K562 (cell line): ENCODE results near the gene CREB3L4. TPM values are rescaled to one million over a fixed set of nuclear protein-coding genes. Genes with fewer than 3 reads are reported as not detected.

Experiments used
- ARID2 ChIP-seq: fragments of 450-650 bp; IDR thresholded peaks from 2 replicates; pipeline ENCODE4 v1.6.1; 2017; ENCODE audit warnings: antibody characterized with exemption, mild to moderate bottlenecking
- ARNT ChIP-seq, 2 experiments: fragments of 450-650 bp; IDR thresholded peaks; 2 replicates each; pipeline ENCODE4 v1.6.1; 2016; ENCODE audit warnings: mild to moderate bottlenecking in 1 of 2
- GATAD2A ChIP-seq: fragments of 450-650 bp; IDR thresholded peaks from 2 replicates; pipeline ENCODE4 v1.6.1; 2017
- MAFF ChIP-seq: IDR thresholded peaks from 2 replicates; pipeline ENCODE4 v1.6.1; 2012; ENCODE audit warnings: low read length, improper control_type of control experiment
- MXI1 ChIP-seq: IDR thresholded peaks from 2 replicates; pipeline ENCODE4 v1.6.1; 2011; ENCODE audit warnings: low read depth, mild to moderate bottlenecking, improper control_type of control experiment, low read length
- MYC ChIP-seq, 2 experiments: fragments of 250-450 bp in 1 of 2; sonication (Bioruptor Pico) in 1 of 2; IDR thresholded peaks; 2 replicates each; pipeline versions ENCODE4 v1.5.1 to v1.6.1; 2012 to 2021; ENCODE audit warnings: low read depth in 2 of 2, borderline replicate concordance in 1 of 2, improper control_type of control experiment in 1 of 2, low read length in 1 of 2, mild to moderate bottlenecking in 1 of 2, moderate library complexity in 1 of 2
- NCOA6 ChIP-seq: fragments of 450-650 bp; IDR thresholded peaks from 2 replicates; pipeline ENCODE4 v1.6.1; 2017; ENCODE audit warnings: mild to moderate bottlenecking
- SIRT6 ChIP-seq: IDR thresholded peaks from one replicate; pipeline ENCODE4 v1.6.1; 2012; ENCODE audit warnings: low read depth, mild to moderate bottlenecking, control low read depth, inconsistent platforms, low read length, moderate library complexity
- SPI1 ChIP-seq: IDR thresholded peaks from 2 replicates; pipeline ENCODE4 v1.6.1; 2011; ENCODE audit warnings: low read depth, low read length, control low read depth, borderline replicate concordance
- ZNF212 ChIP-seq: fragments of 450-650 bp; formaldehyde crosslinking; IDR thresholded peaks from 2 replicates; pipeline ENCODE4 v1.4.0; 2020; ENCODE audit warnings: mild to moderate bottlenecking
- ZNF24 ChIP-seq: fragments of 450-650 bp; IDR thresholded peaks from 2 replicates; pipeline ENCODE4 v1.6.1; 2016
- ZNF77 ChIP-seq: fragments of 250-450 bp; sonication (Bioruptor Pico); IDR thresholded peaks from 2 replicates; pipeline ENCODE4 v1.5.0; 2020
- polyA plus RNA-seq, 8 experiments: library from polyadenylated mRNA; depleted of rRNA in 4 of 8; stranded (reverse) in 5 of 8; unstranded in 3 of 8; fragments of >200 nt; fragmentation: Nextera tagmentation in 2 of 8; fragmentation: Illumina TruSeq in 1 of 8; extraction: Ambion mirVana in 2 of 8; extraction: Trizol in 1 of 8; gene quantifications; 2 replicates each; pipeline versions ENCODE4 v1.2.1 to v1.2.3, GENCODE V29; 2011 to 2014; ENCODE audit warnings: inconsistent platforms in 1 of 8, missing spikeins in 1 of 8
- total RNA-seq, 7 experiments: library from RNA; depleted of rRNA in 6 of 7; stranded (reverse); fragments of >200 nt in 6 of 7; fragmentation: Illumina TruSeq in 2 of 7; extraction: Trizol in 2 of 7; gene quantifications; 2 replicates each; pipeline versions ENCODE4 v1.2.1 to v1.2.3, GENCODE V29; 2011 to 2021; ENCODE audit warnings: low replicate concordance in 1 of 7
- TF ChIP-seq, protein P1 (sequence below): fragments of 250-450 bp; sonication (Bioruptor Pico); IDR thresholded peaks from 2 replicates; pipeline ENCODE4 v1.8.0; 2021; ENCODE audit warnings: moderate library complexity, mild to moderate bottlenecking, inconsistent platforms
- TF ChIP-seq, protein P2 (sequence below): sonication (generic); formaldehyde crosslinking; IDR thresholded peaks from 2 replicates; pipeline ENCODE4 v1.8.0; 2023; ENCODE audit warnings: mild to moderate bottlenecking, missing genetic modification reagents
- TF ChIP-seq, protein P3 (sequence below), 2 experiments: IDR thresholded peaks in 1 of 2; conservative IDR thresholded peaks in 1 of 2; 2 replicates each; pipeline ENCODE4 v1.6.1; 2016; ENCODE audit warnings: low read depth in 2 of 2, mild to moderate bottlenecking in 1 of 2, missing compliant biosample characterization in 1 of 2, missing genetic modification characterization in 1 of 2, moderate library complexity in 1 of 2
- TF ChIP-seq, protein P4 (sequence below): fragments of 450-650 bp; IDR thresholded peaks from one replicate; pipeline ENCODE4 v1.6.1; 2018; ENCODE audit warnings: mild to moderate bottlenecking, moderate library complexity; ENCODE audit not compliant: partially characterized antibody
- TF ChIP-seq, protein P5 (sequence below): sonication (generic); formaldehyde crosslinking; IDR thresholded peaks from 2 replicates; pipeline ENCODE4 v1.8.1; 2023; ENCODE audit warnings: mild to moderate bottlenecking, missing genetic modification reagents

Gene CREB3L4
- total and polyA plus RNA-seq, 9 of the 15 experiments (the other 6 are each of a cell fraction or from before 2014, with no cell fraction given): 9.9 to 18.6 (median 13.9) TPM

DNA sequence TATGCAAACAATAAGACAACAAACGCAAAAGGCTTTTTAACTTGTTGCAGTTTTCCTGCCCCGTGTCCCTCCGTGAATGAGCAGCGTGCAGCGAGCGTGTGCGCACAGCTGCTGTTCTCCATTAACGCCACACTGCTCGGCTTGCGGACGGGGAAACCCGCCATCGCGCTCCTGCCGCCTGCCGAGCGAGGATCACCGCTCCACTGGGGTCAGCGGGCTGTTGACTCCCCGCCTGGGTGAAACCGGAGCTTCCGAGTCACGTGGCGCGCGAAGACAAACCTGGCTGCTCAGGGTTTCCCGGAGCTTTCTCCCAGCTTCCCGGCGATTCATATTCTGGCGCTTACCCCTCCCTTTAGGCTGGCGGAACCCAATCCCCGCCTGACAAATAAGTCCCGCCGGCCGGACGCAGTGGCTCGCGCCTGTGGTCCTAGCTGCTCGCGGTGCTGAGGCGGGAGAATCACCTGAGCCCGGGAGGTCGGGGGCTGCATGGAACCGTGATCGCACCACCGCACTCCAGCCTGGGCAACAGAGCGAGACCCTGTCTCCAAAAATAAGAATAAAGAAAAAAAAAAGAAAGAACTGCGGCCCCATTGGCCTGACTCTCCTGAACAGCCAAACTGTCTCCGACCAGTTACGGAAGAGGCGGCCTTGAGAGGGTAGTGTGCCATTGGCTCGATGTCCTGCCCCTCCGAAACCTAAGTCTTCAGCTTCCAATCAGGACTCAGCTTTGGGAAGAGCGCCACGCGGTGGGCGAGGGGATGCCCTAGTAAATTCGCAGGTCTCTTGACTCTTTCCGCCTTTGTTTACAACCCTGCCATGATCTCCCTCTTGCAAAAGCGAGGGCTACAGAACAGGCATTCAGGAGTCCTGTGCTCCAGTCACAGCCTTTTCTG lies at the start of gene CREB3L4 (continued):
- TF ChIP-seq, protein P1, sequence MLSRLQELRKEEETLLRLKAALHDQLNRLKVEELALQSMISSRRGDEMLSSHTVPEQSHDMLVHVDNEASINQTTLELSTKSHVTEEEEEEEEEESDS: no peak
- TF ChIP-seq, protein P2, sequence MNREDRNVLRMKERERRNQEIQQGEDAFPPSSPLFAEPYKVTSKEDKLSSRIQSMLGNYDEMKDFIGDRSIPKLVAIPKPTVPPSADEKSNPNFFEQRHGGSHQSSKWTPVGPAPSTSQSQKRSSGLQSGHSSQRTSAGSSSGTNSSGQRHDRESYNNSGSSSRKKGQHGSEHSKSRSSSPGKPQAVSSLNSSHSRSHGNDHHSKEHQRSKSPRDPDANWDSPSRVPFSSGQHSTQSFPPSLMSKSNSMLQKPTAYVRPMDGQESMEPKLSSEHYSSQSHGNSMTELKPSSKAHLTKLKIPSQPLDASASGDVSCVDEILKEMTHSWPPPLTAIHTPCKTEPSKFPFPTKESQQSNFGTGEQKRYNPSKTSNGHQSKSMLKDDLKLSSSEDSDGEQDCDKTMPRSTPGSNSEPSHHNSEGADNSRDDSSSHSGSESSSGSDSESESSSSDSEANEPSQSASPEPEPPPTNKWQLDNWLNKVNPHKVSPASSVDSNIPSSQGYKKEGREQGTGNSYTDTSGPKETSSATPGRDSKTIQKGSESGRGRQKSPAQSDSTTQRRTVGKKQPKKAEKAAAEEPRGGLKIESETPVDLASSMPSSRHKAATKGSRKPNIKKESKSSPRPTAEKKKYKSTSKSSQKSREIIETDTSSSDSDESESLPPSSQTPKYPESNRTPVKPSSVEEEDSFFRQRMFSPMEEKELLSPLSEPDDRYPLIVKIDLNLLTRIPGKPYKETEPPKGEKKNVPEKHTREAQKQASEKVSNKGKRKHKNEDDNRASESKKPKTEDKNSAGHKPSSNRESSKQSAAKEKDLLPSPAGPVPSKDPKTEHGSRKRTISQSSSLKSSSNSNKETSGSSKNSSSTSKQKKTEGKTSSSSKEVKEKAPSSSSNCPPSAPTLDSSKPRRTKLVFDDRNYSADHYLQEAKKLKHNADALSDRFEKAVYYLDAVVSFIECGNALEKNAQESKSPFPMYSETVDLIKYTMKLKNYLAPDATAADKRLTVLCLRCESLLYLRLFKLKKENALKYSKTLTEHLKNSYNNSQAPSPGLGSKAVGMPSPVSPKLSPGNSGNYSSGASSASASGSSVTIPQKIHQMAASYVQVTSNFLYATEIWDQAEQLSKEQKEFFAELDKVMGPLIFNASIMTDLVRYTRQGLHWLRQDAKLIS (CRISPR knock-in tag): peak; percentile 73; the same call in 1 of the 2 replicates
- TF ChIP-seq, protein P3, sequence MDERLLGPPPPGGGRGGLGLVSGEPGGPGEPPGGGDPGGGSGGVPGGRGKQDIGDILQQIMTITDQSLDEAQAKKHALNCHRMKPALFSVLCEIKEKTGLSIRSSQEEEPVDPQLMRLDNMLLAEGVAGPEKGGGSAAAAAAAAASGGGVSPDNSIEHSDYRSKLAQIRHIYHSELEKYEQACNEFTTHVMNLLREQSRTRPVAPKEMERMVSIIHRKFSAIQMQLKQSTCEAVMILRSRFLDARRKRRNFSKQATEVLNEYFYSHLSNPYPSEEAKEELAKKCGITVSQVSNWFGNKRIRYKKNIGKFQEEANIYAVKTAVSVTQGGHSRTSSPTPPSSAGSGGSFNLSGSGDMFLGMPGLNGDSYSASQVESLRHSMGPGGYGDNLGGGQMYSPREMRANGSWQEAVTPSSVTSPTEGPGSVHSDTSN (CRISPR knock-in tag; IDR thresholded peaks at IDR 0.05; ENCODE audit: low read depth): peak; percentile 97
- TF ChIP-seq, protein P3 (tag; conservative IDR thresholded peaks at IDR 0.05; ENCODE audit: low read depth): peak; percentile 99
- TF ChIP-seq, protein P4, sequence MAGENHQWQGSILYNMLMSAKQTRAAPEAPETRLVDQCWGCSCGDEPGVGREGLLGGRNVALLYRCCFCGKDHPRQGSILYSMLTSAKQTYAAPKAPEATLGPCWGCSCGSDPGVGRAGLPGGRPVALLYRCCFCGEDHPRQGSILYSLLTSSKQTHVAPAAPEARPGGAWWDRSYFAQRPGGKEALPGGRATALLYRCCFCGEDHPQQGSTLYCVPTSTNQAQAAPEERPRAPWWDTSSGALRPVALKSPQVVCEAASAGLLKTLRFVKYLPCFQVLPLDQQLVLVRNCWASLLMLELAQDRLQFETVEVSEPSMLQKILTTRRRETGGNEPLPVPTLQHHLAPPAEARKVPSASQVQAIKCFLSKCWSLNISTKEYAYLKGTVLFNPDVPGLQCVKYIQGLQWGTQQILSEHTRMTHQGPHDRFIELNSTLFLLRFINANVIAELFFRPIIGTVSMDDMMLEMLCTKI: no peak
- TF ChIP-seq MYC (IDR thresholded peaks at IDR 0.05; ENCODE audit: low read depth, low read length) (peak; percentile 86), MYC (CRISPR knock-in tag; IDR thresholded peaks at IDR 0.05; ENCODE audit: borderline replicate concordance, low read depth) (peak; percentile 59; the same call in 1 of the 2 replicates), SIRT6 (no peak), NCOA6 (no peak), ZNF212 (CRISPR knock-in tag) (no peak), MAFF (no peak), MXI1 (peak; percentile 63), ZNF24 (no peak), ARID2 (peak; percentile 64; the same call in 1 of the 2 replicates), ZNF77 (CRISPR knock-in tag) (no peak), SPI1 (no peak), ARNT (IDR thresholded peaks at IDR 0.05) (no peak), GATAD2A (no peak)
- TF ChIP-seq, protein P5, sequence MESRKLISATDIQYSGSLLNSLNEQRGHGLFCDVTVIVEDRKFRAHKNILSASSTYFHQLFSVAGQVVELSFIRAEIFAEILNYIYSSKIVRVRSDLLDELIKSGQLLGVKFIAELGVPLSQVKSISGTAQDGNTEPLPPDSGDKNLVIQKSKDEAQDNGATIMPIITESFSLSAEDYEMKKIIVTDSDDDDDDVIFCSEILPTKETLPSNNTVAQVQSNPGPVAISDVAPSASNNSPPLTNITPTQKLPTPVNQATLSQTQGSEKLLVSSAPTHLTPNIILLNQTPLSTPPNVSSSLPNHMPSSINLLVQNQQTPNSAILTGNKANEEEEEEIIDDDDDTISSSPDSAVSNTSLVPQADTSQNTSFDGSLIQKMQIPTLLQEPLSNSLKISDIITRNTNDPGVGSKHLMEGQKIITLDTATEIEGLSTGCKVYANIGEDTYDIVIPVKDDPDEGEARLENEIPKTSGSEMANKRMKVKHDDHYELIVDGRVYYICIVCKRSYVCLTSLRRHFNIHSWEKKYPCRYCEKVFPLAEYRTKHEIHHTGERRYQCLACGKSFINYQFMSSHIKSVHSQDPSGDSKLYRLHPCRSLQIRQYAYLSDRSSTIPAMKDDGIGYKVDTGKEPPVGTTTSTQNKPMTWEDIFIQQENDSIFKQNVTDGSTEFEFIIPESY (CRISPR knock-in tag): peak; percentile 54; the same call in 1 of the 2 replicates
